Measurements from ENCODE around the gene ACTR3C. TPM values are rescaled to one million over a fixed set of nuclear protein-coding genes. Genes with fewer than 3 reads are reported as not detected.

ACTR3C gene
- total RNA-seq, 2 donors from 2014 or later: 10.7 to 15.1 TPM

GRCh38 chr7:150361807-150362621 is 38.7 kb upstream of the ACTR3C start:
- Histone ChIP-seq H3K4me3 (no peak overlapping the region), H3K27ac (no peak overlapping the region), H3K27me3 (replicated peaks; ENCODE audit: insufficient read depth) (no peaks in the 10 kb centered on the region), H3K36me3 (no peaks in the 10 kb centered on the region), H3K4me1 (replicated peaks) (no peaks in the 10 kb centered on the region), H3K9me3 (no peaks in the 10 kb centered on the region)
- intact Hi-C loops (cut with DNase I): no loop called here
- DNase-seq (ENCODE audit: low spot score): no peak
- 66% methylated on average over 18 of the region's 18 CpGs for WGBS
- TF ChIP-seq POLR2A (IDR thresholded peaks at IDR 0.05) (no peak), POLR2AphosphoS5 (IDR thresholded peaks at IDR 0.05) (no peak), CTCF (IDR thresholded peaks at IDR 0.05) (no peak)

- Histone ChIP-seq H3K27ac (no peak overlapping the region), H3K4me1 (replicated peaks) (no peaks in the 10 kb centered on the region), H3K36me3 (no peaks in the 10 kb centered on the region), H3K9me3 (no peaks in the 10 kb centered on the region), H3K4me3 (no peak overlapping the region), H3K27me3 (replicated peaks; ENCODE audit: insufficient read depth) (no peaks in the 10 kb centered on the region)
- WGBS: 71% methylated on average over 7 of the region's 7 CpGs
- no peak for DNase-seq (ENCODE audit: low spot score)
- intact Hi-C loops (cut with DNase I): no loop called here
- no peak for TF ChIP-seq CTCF (IDR thresholded peaks at IDR 0.05)
- TF ChIP-seq POLR2AphosphoS5 (IDR thresholded peaks at IDR 0.05): no peak
- no peak for TF ChIP-seq POLR2A (IDR thresholded peaks at IDR 0.05)
Observed at GRCh38 chr7:150361402-150361801, 38.1 kb upstream of the ACTR3C start.

GRCh38 chr7:150360363-150361058 is 37.2 kb upstream of the ACTR3C start:
- WGBS: 55% methylated on average over 5 of the region's 5 CpGs
- Histone ChIP-seq H3K27ac (no peak overlapping the region), H3K9me3 (no peaks in the 10 kb centered on the region), H3K36me3 (no peaks in the 10 kb centered on the region), H3K4me3 (no peak overlapping the region), H3K27me3 (replicated peaks; ENCODE audit: insufficient read depth) (no peaks in the 10 kb centered on the region), H3K4me1 (replicated peaks) (no peaks in the 10 kb centered on the region)
- intact Hi-C loops (cut with DNase I): no loop called here
- DNase-seq (ENCODE audit: low spot score): no peak
- TF ChIP-seq POLR2AphosphoS5 (IDR thresholded peaks at IDR 0.05) (no peak), POLR2A (IDR thresholded peaks at IDR 0.05) (no peak), CTCF (IDR thresholded peaks at IDR 0.05) (no peak)

GRCh38 chr7:150359622-150360362 is 36.4 kb upstream of the ACTR3C start:
- DNase-seq (ENCODE audit: low spot score): no peak
- Histone ChIP-seq H3K9me3 (no peaks in the 10 kb centered on the region), H3K36me3 (no peaks in the 10 kb centered on the region), H3K27me3 (replicated peaks; ENCODE audit: insufficient read depth) (no peaks in the 10 kb centered on the region), H3K4me1 (replicated peaks) (no peaks in the 10 kb centered on the region), H3K4me3 (no peak overlapping the region), H3K27ac (no peak overlapping the region)
- no peak for TF ChIP-seq POLR2AphosphoS5 (IDR thresholded peaks at IDR 0.05)
- TF ChIP-seq CTCF (IDR thresholded peaks at IDR 0.05): no peak
- no peak for TF ChIP-seq POLR2A (IDR thresholded peaks at IDR 0.05)
- 97% methylated on average over 2 of the region's 2 CpGs for WGBS
- intact Hi-C loops (cut with DNase I): no loop called here

All from prostate gland (tissue), 2 donors.